GM19099 (cell line): ENCODE data around the gene SMURF2.

Experiments
- POLR2A ChIP-seq: IDR thresholded peaks from 3 replicates; pipeline ENCODE4 v1.6.1; 2011; ENCODE audit warnings: low read depth; ENCODE audit not compliant: insufficient read length; ENCODE audit errors: extremely low read depth

SMURF2 gene

GRCh38 chr17:64496348-64496785, 165.7 kb downstream of the SMURF2 start:
- TF ChIP-seq POLR2A, result no peak
